GM18498 (cell line): ENCODE measurements around the gene MCM3AP.
A peak's percentile ranks its signal among the peaks of the same experiment; 100 is the strongest.
"Not testable (repeated sequence)": the region's sequence is repeated elsewhere in the genome, so short reads cannot be mapped to it uniquely, and the experiment has no call there.

ENCODE experiments used
- ATAC-seq: cut with Tn5 transposase; IDR thresholded peaks from one replicate; pipeline ENCODE4 v1.9.1; 2021; ENCODE audit warnings: mild to moderate bottlenecking, moderate library complexity; ENCODE audit not compliant: unreplicated experiment

Gene MCM3AP

GRCh38 chr21:46245213-46245915 lies 40.0 kb downstream of the MCM3AP start:
- no peak for ATAC-seq

GRCh38 chr21:46244602-46245001 lies 40.8 kb downstream of the MCM3AP start:
- ATAC-seq: no peak

- ATAC-seq: no peak
Measured at GRCh38 chr21:46243960-46244361, 41.5 kb downstream of the MCM3AP start.

DNA sequence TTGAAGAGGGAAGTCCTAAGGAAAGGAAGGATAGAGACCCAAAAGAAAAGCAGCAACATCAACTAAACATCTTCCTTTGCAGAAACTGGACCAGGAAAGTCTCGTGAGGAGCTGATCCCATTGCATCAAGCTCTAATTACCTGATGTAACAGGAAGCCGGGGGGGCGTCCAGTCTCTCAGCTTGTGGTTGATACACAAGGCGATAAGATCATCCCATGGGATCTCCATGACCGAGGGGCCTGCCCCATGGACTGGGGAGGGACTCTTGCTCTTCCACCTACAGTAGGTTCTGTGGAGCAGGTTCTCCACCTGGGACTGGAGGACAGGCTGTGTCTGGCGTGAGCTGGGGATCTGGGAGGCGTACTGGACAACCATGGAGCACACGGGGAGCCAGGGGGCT lies 42.1 kb downstream of the MCM3AP start:
- ATAC-seq: no peak

- not testable (repeated sequence) for ATAC-seq
Measured at GRCh38 chr21:46241577-46241976, 43.8 kb downstream of the MCM3AP start.

GRCh38 chr21:46239817-46240325 lies 45.5 kb downstream of the MCM3AP start:
- ATAC-seq: no peak

DNA sequence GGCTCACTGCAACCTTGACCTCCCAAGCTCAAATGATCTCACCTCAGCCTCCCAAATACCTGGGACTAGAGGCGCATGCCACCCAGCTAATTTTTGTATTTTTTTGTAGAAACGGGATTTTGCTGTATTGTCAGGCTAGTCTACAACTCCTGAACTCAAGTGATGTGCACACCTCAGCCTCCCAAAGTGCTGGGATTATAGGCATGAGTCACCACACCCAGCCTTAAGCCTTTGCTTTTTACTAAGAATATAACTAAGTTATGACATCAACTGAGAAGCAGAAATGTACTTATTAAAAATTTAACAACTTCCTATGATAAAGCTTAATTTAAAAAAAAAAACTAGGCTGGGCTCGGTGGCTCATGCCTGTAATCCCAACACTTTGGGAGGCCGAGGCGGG lies 47.9 kb downstream of the MCM3AP start:
- ATAC-seq: no peak

GRCh38 chr21:46234436-46234950 lies 50.9 kb downstream of the MCM3AP start:
- no peak for ATAC-seq

DNA sequence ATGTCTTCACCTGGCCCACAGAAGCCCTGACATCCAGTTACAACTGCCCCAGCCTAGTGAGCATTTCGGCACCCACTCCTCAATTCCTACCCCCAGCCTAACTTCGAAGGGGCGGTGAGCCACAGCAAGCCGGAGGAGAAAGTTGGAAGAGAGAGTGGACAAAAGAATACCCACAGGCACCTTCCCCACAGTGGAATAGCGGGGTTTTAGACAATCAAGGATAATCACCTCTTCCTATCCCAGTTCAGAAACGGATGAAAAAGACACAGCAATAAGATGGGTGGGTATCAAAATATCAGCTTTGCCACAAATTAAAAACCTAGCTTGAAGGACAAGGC lies 55.5 kb downstream of the MCM3AP start:
- no peak for ATAC-seq

DNA sequence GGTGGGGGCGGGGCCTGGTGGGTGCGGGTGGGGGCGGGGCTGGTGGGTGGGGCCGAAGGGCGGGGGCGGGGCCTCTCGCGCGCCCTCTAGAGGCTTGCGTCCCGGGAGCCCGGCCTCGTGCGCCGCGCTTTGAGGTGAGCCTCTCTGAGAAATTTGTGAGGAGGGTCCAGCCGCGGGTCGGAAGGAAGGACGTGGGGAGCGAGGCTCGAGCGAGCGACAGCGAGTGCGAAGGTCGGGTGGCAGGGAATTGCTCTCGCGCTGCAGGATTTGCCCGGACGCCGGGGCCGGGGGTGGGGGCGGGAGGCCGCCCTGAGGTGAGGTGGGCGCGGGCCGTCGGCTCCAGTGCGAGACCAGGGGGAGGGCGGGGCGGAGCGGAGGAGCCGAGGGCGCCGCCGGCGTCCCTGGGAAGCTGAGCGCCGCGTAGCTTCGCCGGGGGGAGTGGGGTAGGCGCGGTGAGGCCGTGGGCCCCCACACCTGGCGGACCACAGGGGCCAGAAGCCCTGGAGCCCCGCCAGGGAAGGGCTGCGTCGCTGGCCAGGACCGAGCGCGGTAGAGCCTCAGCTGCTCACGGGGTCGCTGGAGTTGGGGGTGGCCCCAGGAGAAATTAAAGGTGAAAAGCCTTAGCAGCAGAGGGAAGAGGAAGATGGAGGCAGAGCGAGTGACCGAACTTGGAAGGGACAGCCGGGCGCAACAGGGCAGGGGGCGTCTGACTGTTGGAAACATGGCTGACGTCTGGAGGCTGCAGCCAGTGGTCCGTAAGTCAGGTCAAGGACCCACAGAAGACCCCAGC lies 56.1 kb downstream of the MCM3AP start:
- peak; percentile 33 for ATAC-seq

GRCh38 chr21:46228345-46229051 lies 56.9 kb downstream of the MCM3AP start, which contains the start of gene LSS:
TSS of gene LSS (minus strand) at chr21:46228774. CDS start at chr21:46228745, 29 bp downstream.
- ATAC-seq: peak; percentile 90

GRCh38 chr21:46227811-46228344 lies 57.5 kb downstream of the MCM3AP start:
- no peak for ATAC-seq

DNA sequence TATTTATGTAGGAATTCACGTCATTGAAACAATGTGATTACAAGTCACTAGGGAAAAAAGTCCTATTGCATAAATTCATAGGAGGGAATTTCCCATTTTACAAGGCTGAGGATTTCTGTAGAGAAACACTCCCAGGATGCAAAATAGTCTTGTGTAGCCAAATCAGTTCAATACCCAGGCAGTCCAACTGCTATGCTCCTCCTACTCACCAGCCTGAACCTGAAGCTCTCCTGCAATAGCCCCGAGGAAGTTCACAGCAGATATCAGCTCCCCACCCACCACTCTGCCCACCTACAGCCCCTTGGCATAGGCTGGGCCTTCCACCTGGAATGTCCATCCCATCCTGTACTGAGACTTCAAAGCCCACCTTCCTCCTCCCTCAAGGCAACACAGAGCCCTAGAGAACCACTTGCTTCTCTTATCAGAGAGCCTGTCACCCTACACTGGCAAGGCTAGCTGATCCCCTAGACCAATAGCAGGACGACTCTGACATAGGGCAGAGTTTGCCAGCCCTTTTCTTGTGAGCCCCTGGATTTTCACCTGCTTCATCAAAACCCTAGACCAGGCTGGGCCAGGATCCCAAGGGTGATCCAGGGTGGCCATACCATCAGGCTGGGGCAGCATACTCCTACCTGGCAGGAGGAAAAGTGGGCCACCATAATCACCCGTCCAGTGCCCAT lies 58.4 kb downstream of the MCM3AP start:
- no peak for ATAC-seq

GRCh38 chr21:46226146-46226545 lies 59.3 kb downstream of the MCM3AP start:
- no peak for ATAC-seq

DNA sequence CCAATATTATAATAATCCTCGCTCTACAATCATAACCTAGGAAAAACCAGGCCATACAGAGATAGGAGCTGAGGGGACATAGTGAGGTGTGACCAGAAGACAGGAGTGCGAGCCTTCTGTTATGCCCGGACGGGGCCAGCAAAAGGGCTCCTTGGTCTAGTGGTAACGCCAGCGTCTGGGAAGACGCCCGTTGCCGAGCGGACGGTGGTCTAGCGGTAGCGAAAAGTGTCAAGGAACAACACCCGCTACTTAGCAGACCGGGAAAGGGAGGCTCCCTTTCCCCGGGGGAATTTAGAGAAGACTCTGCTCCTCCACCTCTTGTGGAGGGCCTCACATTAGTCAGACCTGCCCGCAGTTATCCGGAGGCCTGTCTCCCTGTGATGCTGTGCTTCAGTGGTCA lies 61.8 kb downstream of the MCM3AP start:
- ATAC-seq: not testable (repeated sequence)

GRCh38 chr21:46223217-46223616 lies 62.2 kb downstream of the MCM3AP start:
- no peak for ATAC-seq

DNA sequence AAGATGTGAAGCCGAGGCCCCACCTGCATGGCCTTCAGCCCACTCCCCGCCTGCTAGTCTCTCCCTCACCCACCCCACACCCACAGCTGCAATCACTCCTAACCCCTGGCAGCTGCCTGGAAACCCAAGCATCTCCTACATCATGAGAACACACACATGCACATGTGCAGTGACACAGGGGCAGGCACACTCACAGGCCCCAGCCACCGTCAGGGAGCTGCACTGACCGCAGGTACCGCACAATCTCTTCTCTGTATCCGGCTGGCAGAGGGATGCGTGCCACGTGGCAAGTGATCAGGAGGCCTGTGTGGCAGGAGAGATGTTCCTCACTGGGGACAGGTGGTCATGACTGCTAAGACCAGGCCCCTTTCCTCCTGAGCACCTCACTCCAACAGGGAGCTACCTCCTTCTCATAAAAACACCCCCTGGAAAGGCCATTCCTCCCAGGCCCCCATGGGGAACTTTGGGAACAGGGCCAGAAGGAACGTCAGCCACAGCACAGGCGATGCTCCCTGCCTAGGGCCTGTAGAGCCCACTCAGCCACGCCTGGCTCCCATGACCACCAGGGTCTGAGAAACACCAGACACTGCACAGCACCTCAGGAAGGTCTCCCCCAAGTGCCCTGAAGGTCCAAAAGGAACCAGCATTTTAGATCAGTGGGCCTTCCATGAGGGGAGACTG lies 62.8 kb downstream of the MCM3AP start:
- no peak for ATAC-seq

- no peak for ATAC-seq
Measured at GRCh38 chr21:46221664-46222435, 63.6 kb downstream of the MCM3AP start.

DNA sequence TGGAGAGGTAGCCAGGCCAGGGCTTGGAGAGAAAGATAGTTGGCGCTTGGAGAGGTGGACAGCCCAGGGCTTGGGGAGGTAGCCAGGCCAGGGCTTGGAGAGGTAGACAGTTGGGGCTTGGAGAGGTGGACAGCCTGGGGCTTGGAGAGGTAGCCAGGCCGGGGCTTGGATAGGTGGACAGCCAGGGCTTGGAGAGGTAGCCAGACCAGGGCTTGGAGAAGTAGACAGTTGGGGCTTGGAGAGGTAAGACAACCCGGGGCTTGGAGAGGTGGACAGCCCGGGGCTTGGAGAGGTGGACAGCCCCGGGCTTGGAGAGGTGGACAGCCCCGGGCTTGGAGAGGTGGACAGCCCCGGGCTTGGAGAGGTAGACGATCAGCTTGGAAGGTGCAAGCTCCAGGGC lies 64.6 kb downstream of the MCM3AP start:
- ATAC-seq: no peak
